KMS-11 (cell line): ENCODE measurements around the gene MMRN2.
"Not testable (repeated sequence)": the region's sequence is repeated elsewhere in the genome, so short reads cannot be mapped to it uniquely, and the experiment has no call there.

Source experiments
- H2AFZ ChIP-seq: fragments of 200-600 bp; sonication (generic); 2 replicates; pipeline ENCODE4 v1.6.1; 2016; ENCODE audit warnings: antibody characterized with exemption, mixed run types, low read depth
- H3K27ac ChIP-seq: fragments of 200-600 bp; sonication (generic); 2 replicates; pipeline ENCODE4 v1.6.1; 2016; ENCODE audit warnings: mild to moderate bottlenecking, mixed run types
- H3K27me3 ChIP-seq: fragments of 200-600 bp; sonication (generic); 2 replicates; pipeline ENCODE4 v1.6.1; 2017; ENCODE audit warnings: mild to moderate bottlenecking, low read depth, mixed run types, moderate library complexity; ENCODE audit not compliant: insufficient read depth
- H3K36me3 ChIP-seq: fragments of 200-600 bp; sonication (generic); 2 replicates; pipeline ENCODE4 v1.6.1; 2017; ENCODE audit warnings: mild to moderate bottlenecking, mixed run types; ENCODE audit not compliant: insufficient read depth
- H3K4me1 ChIP-seq: fragments of 200-600 bp; sonication (generic); 2 replicates; pipeline ENCODE4 v1.6.1; 2016; ENCODE audit warnings: mild to moderate bottlenecking, low read depth, mixed run types; ENCODE audit not compliant: poor library complexity, severe bottlenecking
- H3K4me2 ChIP-seq: fragments of 200-600 bp; sonication (generic); 2 replicates; pipeline ENCODE4 v1.7.0; 2016; ENCODE audit warnings: mild to moderate bottlenecking, mixed run types
- H3K4me3 ChIP-seq: fragments of 200-600 bp; sonication (generic); IDR thresholded peaks from 2 replicates; pipeline ENCODE4 v1.6.1; 2017; ENCODE audit warnings: low read depth, low read length, mixed read lengths; ENCODE audit not compliant: insufficient read depth
- H3K79me2 ChIP-seq: fragments of 200-600 bp; sonication (generic); 2 replicates; pipeline ENCODE4 v1.6.1; 2016; ENCODE audit warnings: low read depth, mixed run types; ENCODE audit not compliant: insufficient read depth
- H3K9ac ChIP-seq: fragments of 200-600 bp; sonication (generic); 2 replicates; pipeline ENCODE4 v1.6.1; 2016; ENCODE audit warnings: mild to moderate bottlenecking, mixed run types
- H4K20me1 ChIP-seq: fragments of 200-600 bp; sonication (generic); 2 replicates; pipeline ENCODE4 v1.6.1; 2016; ENCODE audit warnings: mild to moderate bottlenecking, mixed run types; ENCODE audit not compliant: insufficient read depth
- TF ChIP-seq, protein P1 (sequence below): fragments of 200-600 bp; sonication (generic); conservative IDR thresholded peaks from 2 replicates; pipeline ENCODE4 v1.6.1; 2017; ENCODE audit warnings: low read depth, mild to moderate bottlenecking, antibody characterized with exemption, low read length, moderate library complexity, mixed read lengths

Gene MMRN2

DNA sequence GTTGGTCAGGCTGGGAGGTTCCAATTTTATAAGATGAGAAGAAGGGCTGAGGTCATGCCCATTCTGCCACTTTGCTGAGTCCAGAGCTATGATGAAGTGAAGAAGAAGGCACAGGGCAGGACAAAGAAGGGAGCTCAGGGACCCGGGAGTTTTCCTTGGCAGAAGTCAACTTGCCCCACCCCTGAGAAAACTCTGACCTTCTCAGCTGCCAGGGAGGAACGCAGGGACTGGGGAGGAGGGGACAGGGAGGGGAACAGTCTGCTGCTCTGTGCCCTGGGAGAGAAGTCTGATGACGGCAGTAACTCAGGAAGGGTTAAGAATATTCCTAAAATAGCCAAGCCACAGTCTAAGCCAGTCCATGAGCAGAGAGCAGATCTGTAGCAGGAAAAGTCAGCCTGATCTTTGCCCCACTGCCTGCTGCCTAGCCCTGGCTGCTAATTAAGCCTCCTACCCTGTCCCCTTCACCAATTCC lies 22.6 kb upstream of the MMRN2 start:
- no peak overlapping the region for H3K4me3 ChIP-seq
- H3K79me2 ChIP-seq, result no peaks in the 10 kb centered on the region
- no peak overlapping the region for H2AFZ ChIP-seq
- H3K36me3 ChIP-seq, result no peaks in the 10 kb centered on the region
- H3K9ac ChIP-seq, result no peak overlapping the region
- no peaks in the 10 kb centered on the region for H4K20me1 ChIP-seq
- H3K4me1 ChIP-seq, result no peaks in the 10 kb centered on the region
- no peaks in the 10 kb centered on the region for H3K27me3 ChIP-seq
- no peak overlapping the region for H3K27ac ChIP-seq
- TF ChIP-seq, protein P1, sequence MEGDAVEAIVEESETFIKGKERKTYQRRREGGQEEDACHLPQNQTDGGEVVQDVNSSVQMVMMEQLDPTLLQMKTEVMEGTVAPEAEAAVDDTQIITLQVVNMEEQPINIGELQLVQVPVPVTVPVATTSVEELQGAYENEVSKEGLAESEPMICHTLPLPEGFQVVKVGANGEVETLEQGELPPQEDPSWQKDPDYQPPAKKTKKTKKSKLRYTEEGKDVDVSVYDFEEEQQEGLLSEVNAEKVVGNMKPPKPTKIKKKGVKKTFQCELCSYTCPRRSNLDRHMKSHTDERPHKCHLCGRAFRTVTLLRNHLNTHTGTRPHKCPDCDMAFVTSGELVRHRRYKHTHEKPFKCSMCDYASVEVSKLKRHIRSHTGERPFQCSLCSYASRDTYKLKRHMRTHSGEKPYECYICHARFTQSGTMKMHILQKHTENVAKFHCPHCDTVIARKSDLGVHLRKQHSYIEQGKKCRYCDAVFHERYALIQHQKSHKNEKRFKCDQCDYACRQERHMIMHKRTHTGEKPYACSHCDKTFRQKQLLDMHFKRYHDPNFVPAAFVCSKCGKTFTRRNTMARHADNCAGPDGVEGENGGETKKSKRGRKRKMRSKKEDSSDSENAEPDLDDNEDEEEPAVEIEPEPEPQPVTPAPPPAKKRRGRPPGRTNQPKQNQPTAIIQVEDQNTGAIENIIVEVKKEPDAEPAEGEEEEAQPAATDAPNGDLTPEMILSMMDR, result no peak
- H3K4me2 ChIP-seq, result no peak overlapping the region

GRCh38 chr10:86979296-86979818 lies 21.9 kb upstream of the MMRN2 start:
- Histone ChIP-seq H3K79me2 (no peaks in the 10 kb centered on the region), H3K4me2 (no peak overlapping the region), H3K4me3 (no peak overlapping the region), H3K27me3 (no peaks in the 10 kb centered on the region), H3K4me1 (no peaks in the 10 kb centered on the region), H3K36me3 (no peaks in the 10 kb centered on the region), H4K20me1 (no peaks in the 10 kb centered on the region), H3K27ac (no peak overlapping the region), H3K9ac (no peak overlapping the region), H2AFZ (no peak overlapping the region)
- TF ChIP-seq, protein P1, result no peak

GRCh38 chr10:86978457-86978856 lies 21.0 kb upstream of the MMRN2 start:
- not testable (repeated sequence) for H3K36me3 ChIP-seq, H3K4me1 ChIP-seq, H3K79me2 ChIP-seq, H2AFZ ChIP-seq, H3K9ac ChIP-seq, H4K20me1 ChIP-seq, H3K4me2 ChIP-seq, H3K4me3 ChIP-seq, H3K27me3 ChIP-seq, H3K27ac ChIP-seq

DNA sequence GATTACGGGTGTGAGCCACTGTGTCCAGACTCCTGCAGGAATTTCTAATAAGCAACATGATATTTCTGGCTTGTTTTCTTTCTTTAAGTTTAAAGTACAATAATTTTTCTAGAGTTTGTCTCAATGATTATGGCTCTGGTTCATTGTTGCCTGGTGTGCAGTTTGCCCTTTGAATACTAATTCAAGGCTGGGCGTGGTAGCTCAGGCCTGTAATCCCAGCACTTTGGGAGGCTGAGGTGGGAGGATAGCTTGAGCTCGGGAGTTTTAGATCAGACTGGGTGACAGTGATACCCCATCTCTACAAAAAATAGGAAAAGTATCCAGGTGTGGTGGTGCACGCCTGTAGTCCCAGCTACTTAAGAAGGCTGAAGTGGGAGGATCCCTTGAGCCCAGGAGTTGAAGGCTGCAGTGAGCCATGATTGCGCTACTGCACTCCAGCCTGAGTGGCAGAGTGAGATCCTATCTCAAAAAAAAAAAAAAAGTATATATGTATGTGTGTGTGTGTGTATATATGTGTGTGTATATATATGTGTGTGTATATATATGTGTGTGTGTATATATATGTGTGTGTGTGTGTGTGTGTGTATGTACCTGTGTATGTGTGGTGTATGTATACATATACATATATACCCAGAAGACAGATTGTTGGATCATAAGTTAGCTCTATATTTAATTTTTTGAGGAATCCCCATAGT lies 19.1 kb upstream of the MMRN2 start:
- H3K27ac ChIP-seq, result no peak overlapping the region
- no peaks in the 10 kb centered on the region for H3K4me1 ChIP-seq
- no peaks in the 10 kb centered on the region for H4K20me1 ChIP-seq
- no peaks in the 10 kb centered on the region for H3K36me3 ChIP-seq
- no peaks in the 10 kb centered on the region for H3K79me2 ChIP-seq
- H2AFZ ChIP-seq, result no peak overlapping the region
- TF ChIP-seq, protein P1, result no peak
- no peak overlapping the region for H3K9ac ChIP-seq
- no peaks in the 10 kb centered on the region for H3K27me3 ChIP-seq
- H3K4me3 ChIP-seq, result no peak overlapping the region
- H3K4me2 ChIP-seq, result no peak overlapping the region

GRCh38 chr10:86974484-86974883 lies 17.1 kb upstream of the MMRN2 start:
- Histone ChIP-seq H3K27me3 (no peaks in the 10 kb centered on the region), H3K4me3 (no peak overlapping the region), H3K36me3 (no peaks in the 10 kb centered on the region), H3K9ac (no peak overlapping the region), H2AFZ (no peak overlapping the region), H3K79me2 (no peaks in the 10 kb centered on the region), H3K27ac (no peak overlapping the region), H4K20me1 (no peaks in the 10 kb centered on the region), H3K4me2 (no peak overlapping the region), H3K4me1 (no peaks in the 10 kb centered on the region)
- TF ChIP-seq, protein P1, result no peak
